ENCODE data around the gene NAALAD2. TPM values are rescaled to one million over a fixed set of nuclear protein-coding genes. Genes with fewer than 3 reads are reported as not detected.

Gene NAALAD2
- total RNA-seq, 1 donor from 2014 or later: not detected

GRCh38 chr11:90178751-90179150, 44.3 kb downstream of the NAALAD2 start:
- DNase-seq (no peak), ATAC-seq (ENCODE audit: low read depth) (no peak)
- Mint-ChIP-seq H3K27ac (no peak overlapping the region), H3K36me3 (ENCODE audit: low read depth) (no peaks in the 10 kb centered on the region), H3K9me3 (no peaks in the 10 kb centered on the region), H3K4me3 (no peak overlapping the region), H3K4me1 (no peaks in the 10 kb centered on the region), H3K27me3 (peaks cover 3% of the 10 kb centered on the region)
- CTCF ChIA-PET: no interaction called here
- intact Hi-C loops (cut with micrococcal nuclease): no loop called here
- POLR2A ChIA-PET: no interaction called here
- no peak for TF ChIP-seq CTCF (IDR thresholded peaks at IDR 0.05)

GRCh38 chr11:90179923-90180322, 45.5 kb downstream of the NAALAD2 start:
- TF ChIP-seq CTCF (IDR thresholded peaks at IDR 0.05): no peak
- no peak for ATAC-seq (ENCODE audit: low read depth)
- peaks cover 3% of the 10 kb centered on the region for H3K27me3 Mint-ChIP-seq
- H3K27ac Mint-ChIP-seq: no peak overlapping the region
- H3K9me3 Mint-ChIP-seq: no peaks in the 10 kb centered on the region
- intact Hi-C loops (cut with micrococcal nuclease): no loop called here
- no peaks in the 10 kb centered on the region for H3K36me3 Mint-ChIP-seq (ENCODE audit: low read depth)
- no peak for DNase-seq
- H3K4me3 Mint-ChIP-seq: no peak overlapping the region
- CTCF ChIA-PET: no interaction called here
- POLR2A ChIA-PET: no interaction called here
- no peaks in the 10 kb centered on the region for H3K4me1 Mint-ChIP-seq

GRCh38 chr11:90187839-90188238, 53.4 kb downstream of the NAALAD2 start:
- POLR2A ChIA-PET: no interaction called here
- no peak overlapping the region for H3K4me3 Mint-ChIP-seq
- H3K27me3 Mint-ChIP-seq: no peaks in the 10 kb centered on the region
- TF ChIP-seq CTCF (IDR thresholded peaks at IDR 0.05): no peak
- intact Hi-C loops (cut with micrococcal nuclease): no loop called here
- no peaks in the 10 kb centered on the region for H3K36me3 Mint-ChIP-seq (ENCODE audit: low read depth)
- H3K4me1 Mint-ChIP-seq: no peaks in the 10 kb centered on the region
- CTCF ChIA-PET: no interaction called here
- H3K27ac Mint-ChIP-seq: no peak overlapping the region
- H3K9me3 Mint-ChIP-seq: no peaks in the 10 kb centered on the region
- ATAC-seq (ENCODE audit: low read depth) (no peak), DNase-seq (no peak)

- intact Hi-C loops (cut with micrococcal nuclease): no loop called here
- H3K27ac Mint-ChIP-seq: no peak overlapping the region
- no peak for TF ChIP-seq CTCF (IDR thresholded peaks at IDR 0.05)
- no peaks in the 10 kb centered on the region for H3K4me1 Mint-ChIP-seq
- CTCF ChIA-PET: no interaction called here
- H3K4me3 Mint-ChIP-seq: no peak overlapping the region
- no peaks in the 10 kb centered on the region for H3K36me3 Mint-ChIP-seq (ENCODE audit: low read depth)
- no peaks in the 10 kb centered on the region for H3K27me3 Mint-ChIP-seq
- ATAC-seq (ENCODE audit: low read depth) (no peak), DNase-seq (no peak)
- POLR2A ChIA-PET: no interaction called here
- H3K9me3 Mint-ChIP-seq: no peaks in the 10 kb centered on the region
Observed at GRCh38 chr11:90189011-90189410, 54.5 kb downstream of the NAALAD2 start.

GRCh38 chr11:90192869-90193582, 58.6 kb downstream of the NAALAD2 start:
- ATAC-seq (ENCODE audit: low read depth) (no peak), DNase-seq (no peak)
- Mint-ChIP-seq H3K27ac (no peak overlapping the region), H3K4me1 (no peaks in the 10 kb centered on the region), H3K27me3 (no peaks in the 10 kb centered on the region), H3K4me3 (no peak overlapping the region), H3K9me3 (no peaks in the 10 kb centered on the region), H3K36me3 (ENCODE audit: low read depth) (peaks cover 14% of the 10 kb centered on the region)
- no peak for TF ChIP-seq CTCF (IDR thresholded peaks at IDR 0.05)
- ChIA-PET CTCF (interaction anchor here (1.7 kb wide), 1 partner anchor 11 kb away, joined by 4 read pairs; no protein-coding TSS in a partner anchor), POLR2A (no interaction called here)
- intact Hi-C loops (cut with micrococcal nuclease): no loop called here

Measured in activated B cell treated with CpG ODN at 0.5 μM for 24 hours (primary cell).